ENCODE data around the gene ENDOV.

The ENDOV gene

DNA sequence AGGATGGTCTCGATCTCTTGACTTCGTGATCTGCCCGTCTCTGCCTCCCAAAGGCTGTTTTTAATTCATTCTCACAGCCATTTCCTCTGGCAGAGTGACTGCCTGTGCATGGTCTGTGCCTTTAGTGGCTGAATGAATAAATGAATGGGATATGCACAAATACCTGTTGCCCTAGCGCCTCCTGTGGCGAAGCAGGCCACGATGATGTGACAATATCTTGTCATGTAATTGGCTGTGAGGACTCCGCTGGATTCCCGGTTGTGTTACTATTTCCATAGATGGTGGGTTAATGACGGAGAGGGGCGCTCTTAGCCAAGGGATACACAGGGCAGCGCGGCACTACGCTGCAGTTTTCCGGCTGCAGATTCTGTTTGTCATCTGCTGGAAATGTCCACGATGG, 26.8 kb upstream of the ENDOV start:
- Histone ChIP-seq H3K4ac (ENCODE audit: low read depth, low read length) (no peak overlapping the region), H4K12ac (ENCODE audit: low read depth, low read length) (no peak overlapping the region), H3K4me2 (ENCODE audit: low read length) (no peak overlapping the region), H3K18ac (ENCODE audit: low read length) (no peak overlapping the region), H2BK120ac (ENCODE audit: insufficient read depth, low read length, poor library complexity) (no peak overlapping the region), H4K91ac (ENCODE audit: low read depth, low read length) (no peak overlapping the region), H3K79me1 (ENCODE audit: low read length) (no peaks in the 10 kb centered on the region), H2AK5ac (ENCODE audit: low read length) (no peak overlapping the region), H3K23ac (ENCODE audit: low read length) (no peak overlapping the region), H3K4me3 (ENCODE audit: low read depth, low read length) (no peak overlapping the region), H3K36me3 (ENCODE audit: control insufficient read depth in 1 of 2, insufficient read depth in 2 of 2, low read length in 2 of 2) (peaks cover 51 to 52% of the 10 kb centered on the region in 2 experiments), H2BK5ac (ENCODE audit: low read depth, low read length, poor library complexity) (no peak overlapping the region), H2BK12ac (ENCODE audit: low read length) (no peak overlapping the region), H3K4me1 (ENCODE audit: control insufficient read depth in 1 of 2, insufficient read depth in 2 of 2, low read length in 2 of 2) (peaks cover 8 to 16% of the 10 kb centered on the region in 2 experiments), H3K79me2 (ENCODE audit: control insufficient read depth, insufficient read depth, low read length, poor library complexity) (no peaks in the 10 kb centered on the region), H3K27ac (ENCODE audit: low read depth, low read length) (no peak overlapping the region), H3K9me3 (ENCODE audit: insufficient read depth, low read depth, low read length) (no peaks in the 10 kb centered on the region), H3K27me3 (ENCODE audit: insufficient read depth, low read length) (no peaks in the 10 kb centered on the region), H3K9ac (ENCODE audit: low read length) (no peak overlapping the region), H4K8ac (ENCODE audit: low read depth, low read length) (no peak overlapping the region), H3K14ac (ENCODE audit: low read length) (no peak overlapping the region), H2AFZ (ENCODE audit: insufficient read depth, low read length, poor library complexity) (no peak overlapping the region)
- no peak for DNase-seq
- no CpG with 5 or more reads among the region's 15 CpGs for WGBS (ENCODE audit: extremely low coverage, insufficient coverage, insufficient read length)

DNA sequence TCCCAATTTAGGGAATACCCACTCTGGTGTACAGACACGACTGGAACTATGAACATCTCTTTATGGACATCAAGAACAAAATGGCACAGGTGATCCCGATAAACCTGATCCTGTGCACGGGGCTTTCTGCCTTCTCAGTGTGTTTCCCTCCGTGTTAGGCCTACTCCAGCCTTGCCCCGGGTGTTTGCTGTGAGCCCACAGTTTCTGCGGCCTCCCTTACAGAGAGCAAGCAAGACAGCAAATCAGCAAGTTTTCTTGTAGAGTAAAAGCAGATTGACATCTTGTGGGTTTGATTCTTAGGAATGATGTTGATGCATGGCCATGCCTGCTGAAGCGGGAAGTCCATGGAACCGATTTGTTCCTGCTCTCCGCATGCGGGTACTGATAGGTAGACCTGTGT, 26.4 kb upstream of the ENDOV start:
- Histone ChIP-seq H3K18ac (ENCODE audit: low read length) (no peak overlapping the region), H3K79me2 (ENCODE audit: control insufficient read depth, insufficient read depth, low read length, poor library complexity) (no peaks in the 10 kb centered on the region), H3K9me3 (ENCODE audit: insufficient read depth, low read depth, low read length) (no peaks in the 10 kb centered on the region), H2AK5ac (ENCODE audit: low read length) (no peak overlapping the region), H2AFZ (ENCODE audit: insufficient read depth, low read length, poor library complexity) (no peak overlapping the region), H3K4me3 (ENCODE audit: low read depth, low read length) (no peak overlapping the region), H2BK5ac (ENCODE audit: low read depth, low read length, poor library complexity) (no peak overlapping the region), H4K12ac (ENCODE audit: low read depth, low read length) (no peak overlapping the region), H3K27me3 (ENCODE audit: insufficient read depth, low read length) (no peaks in the 10 kb centered on the region), H3K9ac (ENCODE audit: low read length) (no peak overlapping the region), H3K4ac (ENCODE audit: low read depth, low read length) (no peak overlapping the region), H3K27ac (ENCODE audit: low read depth, low read length) (no peak overlapping the region), H3K36me3 (ENCODE audit: control insufficient read depth in 1 of 2, insufficient read depth in 2 of 2, low read length in 2 of 2) (peaks cover 52% of the 10 kb centered on the region in 2 experiments), H3K23ac (ENCODE audit: low read length) (no peak overlapping the region), H2BK12ac (ENCODE audit: low read length) (no peak overlapping the region), H2BK120ac (ENCODE audit: insufficient read depth, low read length, poor library complexity) (no peak overlapping the region), H4K8ac (ENCODE audit: low read depth, low read length) (no peak overlapping the region), H3K79me1 (ENCODE audit: low read length) (no peaks in the 10 kb centered on the region), H3K4me1 (ENCODE audit: control insufficient read depth in 1 of 2, insufficient read depth in 2 of 2, low read length in 2 of 2) (peaks cover 8 to 16% of the 10 kb centered on the region in 2 experiments), H3K14ac (ENCODE audit: low read length) (no peak overlapping the region), H3K4me2 (ENCODE audit: low read length) (no peak overlapping the region), H4K91ac (ENCODE audit: low read depth, low read length) (peak overlapping the region; percentile 3)
- DNase-seq, result no peak
- WGBS (ENCODE audit: extremely low coverage, insufficient coverage, insufficient read length), result no CpG with 5 or more reads among the region's 10 CpGs

DNA sequence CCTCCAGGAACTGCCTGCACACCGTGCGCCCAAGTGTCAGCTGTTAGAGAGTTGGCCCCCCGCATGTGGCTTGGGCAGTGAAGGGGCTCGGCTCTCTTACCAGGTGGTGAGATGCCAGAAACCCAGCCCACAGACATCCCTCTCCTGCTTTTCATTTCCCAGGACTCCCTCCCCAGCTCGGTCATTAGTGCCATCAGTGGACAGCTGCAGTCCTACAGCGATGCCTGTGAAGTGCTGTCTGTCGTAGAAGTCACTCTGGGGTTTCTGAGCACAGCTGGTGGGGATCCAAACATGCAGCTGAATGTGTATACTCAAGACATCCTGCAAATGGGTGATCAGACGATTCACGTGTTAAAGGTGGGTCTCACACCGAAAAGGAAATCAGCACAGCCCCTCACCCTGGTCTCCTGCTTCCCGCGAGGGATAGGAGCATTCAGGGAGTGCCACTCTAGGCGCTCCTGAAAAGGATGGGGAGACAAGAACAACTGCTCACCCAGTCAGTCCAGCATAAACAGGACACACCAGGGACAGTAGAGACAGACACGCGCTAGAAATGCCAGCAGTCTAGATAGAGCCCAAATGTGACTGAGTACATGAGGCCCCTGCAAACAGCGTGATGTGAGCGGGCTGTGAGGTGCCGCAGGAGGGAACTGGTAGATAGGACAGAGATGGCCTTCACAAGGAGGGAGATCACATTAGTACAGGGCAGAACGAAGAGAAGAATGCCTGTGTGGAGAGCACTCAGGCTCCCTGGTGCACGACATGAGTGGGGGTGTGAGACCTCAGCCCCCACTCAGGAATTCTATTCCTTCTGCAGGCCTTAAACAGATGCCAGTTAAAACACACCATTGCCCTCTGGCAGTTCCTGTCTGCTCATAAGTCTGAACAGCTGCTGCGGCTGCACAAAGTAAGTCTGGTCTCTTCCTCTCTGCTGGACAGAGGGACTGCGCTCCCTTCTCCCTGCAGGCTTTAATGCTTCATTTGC, 25.7 kb upstream of the ENDOV start:
- Histone ChIP-seq H3K9ac (ENCODE audit: low read length) (no peak overlapping the region), H4K12ac (ENCODE audit: low read depth, low read length) (no peak overlapping the region), H2AFZ (ENCODE audit: insufficient read depth, low read length, poor library complexity) (no peak overlapping the region), H3K9me3 (ENCODE audit: insufficient read depth, low read depth, low read length) (no peaks in the 10 kb centered on the region), H3K4me1 (ENCODE audit: control insufficient read depth in 1 of 2, insufficient read depth in 2 of 2, low read length in 2 of 2) (peaks cover 8 to 16% of the 10 kb centered on the region in 2 experiments), H4K91ac (ENCODE audit: low read depth, low read length) (peak overlapping the region; percentile 3), H2BK5ac (ENCODE audit: low read depth, low read length, poor library complexity) (no peak overlapping the region), H3K79me2 (ENCODE audit: control insufficient read depth, insufficient read depth, low read length, poor library complexity) (no peaks in the 10 kb centered on the region), H3K79me1 (ENCODE audit: low read length) (no peaks in the 10 kb centered on the region), H2BK12ac (ENCODE audit: low read length) (no peak overlapping the region), H3K4me2 (ENCODE audit: low read length) (peak overlapping the region; percentile 2), H3K36me3 (ENCODE audit: control insufficient read depth in 1 of 2, insufficient read depth in 2 of 2, low read length in 2 of 2) (peaks cover 46 to 49% of the 10 kb centered on the region in 2 experiments), H3K27ac (ENCODE audit: low read depth, low read length) (peak overlapping the region; percentile 51), H3K23ac (ENCODE audit: low read length) (no peak overlapping the region), H3K4ac (ENCODE audit: low read depth, low read length) (no peak overlapping the region), H3K18ac (ENCODE audit: low read length) (no peak overlapping the region), H4K8ac (ENCODE audit: low read depth, low read length) (no peak overlapping the region), H2AK5ac (ENCODE audit: low read length) (no peak overlapping the region), H3K27me3 (ENCODE audit: insufficient read depth, low read length) (no peaks in the 10 kb centered on the region), H2BK120ac (ENCODE audit: insufficient read depth, low read length, poor library complexity) (no peak overlapping the region), H3K4me3 (ENCODE audit: low read depth, low read length) (no peak overlapping the region), H3K14ac (ENCODE audit: low read length) (no peak overlapping the region)
- WGBS (ENCODE audit: extremely low coverage, insufficient coverage, insufficient read length), result no CpG with 5 or more reads among the region's 22 CpGs
- DNase-seq, result no peak

DNA sequence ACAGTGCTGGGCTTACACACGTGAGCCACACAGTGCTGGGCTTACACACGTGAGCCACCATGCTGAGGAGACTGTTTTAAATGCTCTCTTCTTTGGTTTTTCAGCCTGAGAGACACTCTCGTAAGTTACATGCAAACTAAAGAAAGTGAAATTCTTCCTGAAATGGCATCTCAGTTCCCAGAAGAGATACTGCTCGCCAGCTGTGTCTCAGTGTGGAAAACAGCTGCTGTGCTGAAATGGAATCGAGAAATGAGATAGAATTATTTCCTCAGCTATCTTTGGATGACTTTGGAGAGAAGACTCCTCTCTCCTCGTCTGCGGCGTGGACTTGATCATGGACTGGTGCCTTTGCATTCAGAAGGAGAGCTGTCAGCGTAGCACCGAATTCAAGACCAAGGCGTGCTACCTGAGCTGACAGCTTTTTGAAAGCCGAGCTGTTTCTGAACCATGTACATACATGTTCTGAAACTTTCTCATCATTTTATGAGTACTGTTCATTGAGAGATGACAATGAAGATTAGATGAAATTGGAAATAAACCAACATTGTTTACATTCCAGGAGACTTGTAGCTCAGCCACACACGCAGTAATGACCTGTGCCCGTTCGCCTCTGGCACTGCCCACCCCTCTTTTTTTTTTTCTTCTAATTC, 21.6 kb upstream of the ENDOV start:
- no peak overlapping the region for H3K4me3 ChIP-seq (ENCODE audit: low read depth, low read length)
- no peak overlapping the region for H2AK5ac ChIP-seq (ENCODE audit: low read length)
- no peak overlapping the region for H3K23ac ChIP-seq (ENCODE audit: low read length)
- H4K91ac ChIP-seq (ENCODE audit: low read depth, low read length), result no peak overlapping the region
- no peak overlapping the region for H3K9ac ChIP-seq (ENCODE audit: low read length)
- H3K4me2 ChIP-seq (ENCODE audit: low read length), result no peak overlapping the region
- DNase-seq, result no peak
- no peaks in the 10 kb centered on the region for H3K79me2 ChIP-seq (ENCODE audit: control insufficient read depth, insufficient read depth, low read length, poor library complexity)
- H2BK120ac ChIP-seq (ENCODE audit: insufficient read depth, low read length, poor library complexity), result no peak overlapping the region
- H3K4ac ChIP-seq (ENCODE audit: low read depth, low read length), result no peak overlapping the region
- H3K9me3 ChIP-seq (ENCODE audit: insufficient read depth, low read depth, low read length), result no peaks in the 10 kb centered on the region
- H3K18ac ChIP-seq (ENCODE audit: low read length), result no peak overlapping the region
- H2AFZ ChIP-seq (ENCODE audit: insufficient read depth, low read length, poor library complexity), result no peak overlapping the region
- peaks cover 8 to 19% of the 10 kb centered on the region in 2 experiments for H3K4me1 ChIP-seq (ENCODE audit: control insufficient read depth in 1 of 2, insufficient read depth in 2 of 2, low read length in 2 of 2)
- no CpG with 5 or more reads among the region's 15 CpGs for WGBS (ENCODE audit: extremely low coverage, insufficient coverage, insufficient read length)
- no peak overlapping the region for H2BK12ac ChIP-seq (ENCODE audit: low read length)
- H3K27ac ChIP-seq (ENCODE audit: low read depth, low read length), result no peak overlapping the region
- no peaks in the 10 kb centered on the region for H3K27me3 ChIP-seq (ENCODE audit: insufficient read depth, low read length)
- no peaks in the 10 kb centered on the region for H3K79me1 ChIP-seq (ENCODE audit: low read length)
- H4K12ac ChIP-seq (ENCODE audit: low read depth, low read length), result no peak overlapping the region
- no peak overlapping the region for H4K8ac ChIP-seq (ENCODE audit: low read depth, low read length)
- no peak overlapping the region for H3K14ac ChIP-seq (ENCODE audit: low read length)
- H2BK5ac ChIP-seq (ENCODE audit: low read depth, low read length, poor library complexity), result no peak overlapping the region
- H3K36me3 ChIP-seq (ENCODE audit: control insufficient read depth in 1 of 2, insufficient read depth in 2 of 2, low read length in 2 of 2), result peaks cover 19 to 20% of the 10 kb centered on the region in 2 experiments

All from trophoblast cell (in vitro differentiated cells and primary cell).